ENCODE results near the gene SARM1. TPM values are rescaled to one million over a fixed set of nuclear protein-coding genes. Genes with fewer than 3 reads are reported as not detected.
A peak's percentile ranks its signal among the peaks of the same experiment; 100 is the strongest.

The SARM1 gene
- total RNA-seq = 10 to 100 TPM; 10.3 to 33.5 (median 13.9) TPM

DNA sequence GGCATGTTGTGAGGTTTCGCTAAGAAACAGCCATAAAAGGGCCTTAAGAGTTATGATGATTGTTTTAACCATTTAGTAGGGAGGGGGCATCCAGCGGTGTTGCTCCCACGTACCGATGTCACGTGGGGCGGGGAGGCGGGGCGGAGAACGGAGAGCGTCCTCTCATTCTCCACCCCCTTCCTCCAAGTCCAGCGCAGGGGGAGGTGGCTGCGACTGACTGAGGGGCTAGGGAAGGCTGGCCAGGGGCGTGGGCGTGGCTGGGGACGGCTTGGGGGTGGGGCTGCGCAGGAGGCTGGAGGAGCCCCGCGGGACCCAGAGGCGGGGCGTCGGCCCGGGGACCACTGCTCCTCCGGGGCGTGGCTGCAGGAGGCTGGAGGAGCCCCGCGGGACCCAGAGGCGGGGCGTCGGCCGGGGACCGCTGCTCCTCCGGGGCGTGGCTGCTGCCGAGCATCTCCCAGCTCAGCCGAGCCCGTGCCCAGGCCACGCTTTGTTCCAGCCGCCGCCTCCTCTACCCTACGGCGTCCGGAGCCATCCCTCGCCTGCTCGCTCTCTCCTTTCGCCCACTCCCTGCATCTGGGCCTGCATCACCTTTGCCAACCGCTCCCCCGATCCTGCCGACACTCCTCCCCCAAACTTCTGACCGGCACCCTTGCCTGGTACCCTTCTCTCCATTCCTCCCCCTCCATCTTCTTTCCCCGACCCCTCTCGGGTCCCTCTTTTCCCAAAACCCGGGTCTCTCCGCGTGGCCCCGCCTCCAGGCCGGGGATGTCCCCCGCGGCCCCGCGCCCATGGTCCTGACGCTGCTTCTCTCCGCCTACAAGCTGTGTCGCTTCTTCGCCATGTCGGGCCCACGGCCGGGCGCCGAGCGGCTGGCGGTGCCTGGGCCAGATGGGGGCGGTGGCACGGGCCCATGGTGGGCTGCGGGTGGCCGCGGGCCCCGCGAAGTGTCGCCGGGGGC lies at the start of gene SARM1:
Gene SARM1, plus strand, starts transcription at position 450 of the 958 bp plus-strand sequence. Its CDS starts 339 bp downstream, at position 789.
- Histone ChIP-seq H3K4me1 (peaks cover 21 to 36% (median 32%) of the 10 kb centered on the region in 4 donors), H3K27me3 (peaks cover 0 to 8% (median 0%) of the 10 kb centered on the region in 4 donors), H3K36me3 (no peaks in the 10 kb centered on the region), H3K4me3 (peak within 1 kb of the TSS; percentile 34 to 63 (median 54)), H3K9me3 (no peaks in the 10 kb centered on the region), H3K27ac (peak within 1 kb of the TSS; percentile 1 to 67 (median 56))
- DNase-seq = peak; percentile 67 to 95
- WGBS, 2 donors = 1 to 2% methylated on average over 37 to 71 of the region's 80 CpGs
- peak; percentile 75 to 85 for ATAC-seq (ENCODE audit: low FRiP score in 2 of 2)
- TF ChIP-seq POLR2AphosphoS5 (IDR thresholded peaks at IDR 0.05) = no peak
- TF ChIP-seq POLR2A (IDR thresholded peaks at IDR 0.05) = no peak
- TF ChIP-seq EP300 (IDR thresholded peaks at IDR 0.05) = no peak
- no peak for TF ChIP-seq CTCF (IDR thresholded peaks at IDR 0.05)

GRCh38 chr17:28324267-28324745 lies 47.2 kb upstream of the SARM1 start:
- TF ChIP-seq POLR2AphosphoS5 (IDR thresholded peaks at IDR 0.05) (no peak), POLR2A (IDR thresholded peaks at IDR 0.05) (no peak), CTCF (IDR thresholded peaks at IDR 0.05) (no peak), EP300 (IDR thresholded peaks at IDR 0.05) (no peak)
- Histone ChIP-seq H3K27ac (peak overlapping the region in 1 of 4 donors; percentile 6), H3K36me3 (peaks cover 9 to 26% (median 17%) of the 10 kb centered on the region in 4 donors), H3K4me1 (peaks cover 4 to 26% (median 19%) of the 10 kb centered on the region in 4 donors), H3K9me3 (no peaks in the 10 kb centered on the region), H3K4me3 (no peak overlapping the region), H3K27me3 (no peaks in the 10 kb centered on the region)
- 68 to 72% methylated on average over 5 of the region's 5 CpGs for WGBS, 2 donors
- ATAC-seq (ENCODE audit: low FRiP score in 2 of 2) = no peak
- no peak for DNase-seq

DNA sequence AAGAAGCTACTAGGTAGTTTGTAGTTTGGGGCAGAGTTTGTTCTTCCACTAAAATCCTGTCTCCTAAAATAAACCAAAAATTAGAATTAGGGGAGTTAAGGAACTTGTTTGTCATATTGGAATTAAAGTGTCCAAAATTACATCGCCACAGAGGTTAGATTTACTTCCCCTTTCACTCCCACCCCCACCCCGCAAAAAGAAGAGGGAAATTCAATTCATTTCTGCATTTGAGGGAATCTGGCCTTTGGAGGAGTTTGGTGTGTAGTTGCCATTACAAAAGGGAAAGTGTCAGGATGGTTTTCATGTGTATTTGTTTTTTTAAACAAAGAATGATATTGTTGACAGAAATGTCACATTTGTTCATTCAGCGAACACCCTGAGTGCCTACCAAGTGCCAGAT lies 46.7 kb upstream of the SARM1 start:
- Histone ChIP-seq H3K36me3 (peaks cover 12 to 30% (median 21%) of the 10 kb centered on the region in 4 donors), H3K27me3 (no peaks in the 10 kb centered on the region), H3K9me3 (no peaks in the 10 kb centered on the region), H3K4me1 (peaks cover 0 to 22% (median 15%) of the 10 kb centered on the region in 4 donors), H3K27ac (peak overlapping the region in 1 of 4 donors; percentile 25), H3K4me3 (no peak overlapping the region)
- DNase-seq (no peak), ATAC-seq (ENCODE audit: low FRiP score in 2 of 2) (no peak)
- TF ChIP-seq POLR2A (IDR thresholded peaks at IDR 0.05) (no peak), CTCF (IDR thresholded peaks at IDR 0.05) (no peak), EP300 (IDR thresholded peaks at IDR 0.05) (no peak), POLR2AphosphoS5 (IDR thresholded peaks at IDR 0.05) (no peak)
- 63 to 69% methylated on average over 3 of the region's 3 CpGs for WGBS, 2 donors

DNA sequence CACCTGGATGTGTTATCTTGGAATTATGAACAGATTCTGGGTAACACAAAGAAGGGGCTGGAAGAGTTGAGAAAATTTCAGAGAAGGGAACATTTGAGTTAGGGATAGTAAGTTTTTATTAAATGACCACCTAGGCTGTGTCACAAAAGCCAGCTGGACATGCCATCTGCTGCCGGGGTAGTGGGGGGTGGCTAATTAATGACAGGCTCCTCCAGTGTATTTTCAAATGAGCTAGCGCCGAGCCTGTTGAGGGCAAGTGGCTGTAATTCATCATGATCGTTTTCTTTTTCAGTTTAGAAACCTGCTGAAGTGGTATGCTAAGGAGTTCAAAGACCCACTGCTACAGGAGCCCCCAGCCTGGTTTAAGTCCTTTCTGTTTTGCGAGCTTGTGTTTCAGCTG lies 46.3 kb upstream of the SARM1 start:
- TF ChIP-seq POLR2AphosphoS5 (IDR thresholded peaks at IDR 0.05) (no peak), EP300 (IDR thresholded peaks at IDR 0.05) (no peak), POLR2A (IDR thresholded peaks at IDR 0.05) (no peak), CTCF (IDR thresholded peaks at IDR 0.05) (no peak)
- H3K27me3 ChIP-seq = no peaks in the 10 kb centered on the region
- no peak for ATAC-seq (ENCODE audit: low FRiP score in 2 of 2)
- no peak overlapping the region for H3K4me3 ChIP-seq
- H3K27ac ChIP-seq = peak overlapping the region in 1 of 4 donors; percentile 25
- H3K4me1 ChIP-seq = peaks cover 0 to 17% (median 11%) of the 10 kb centered on the region in 4 donors
- no peaks in the 10 kb centered on the region for H3K9me3 ChIP-seq
- 70 to 71% methylated on average over 5 of the region's 5 CpGs for WGBS, 2 donors
- H3K36me3 ChIP-seq = peaks cover 12 to 34% (median 23%) of the 10 kb centered on the region in 4 donors
- no peak for DNase-seq
